Neutrophil (primary cell): Measurements from ENCODE around the gene TSPYL4.

Experiments
- H3K27ac ChIP-seq: fragments of 200-600 bp; sonication (generic); 2 replicates; pipeline ENCODE4 v1.5.1; 2016; ENCODE audit warnings: mild to moderate bottlenecking, moderate library complexity
- H3K27me3 ChIP-seq: fragments of 200-600 bp; sonication (generic); 2 replicates; pipeline ENCODE4 v1.6.0; 2016; ENCODE audit warnings: mild to moderate bottlenecking
- H3K36me3 ChIP-seq: fragments of 200-600 bp; sonication (generic); 2 replicates; pipeline ENCODE4 v1.5.1; 2017
- H3K4me1 ChIP-seq, 2 experiments: fragments of 200-600 bp in 1 of 2; sonication (generic) in 1 of 2; 1 replicate in 1 of 2; 2 replicates in 1 of 2; pipeline versions ENCODE4 v1.5.1 to v1.6.1; 2013 to 2016; ENCODE audit warnings: low read depth in 1 of 2, low read length in 1 of 2, mild to moderate bottlenecking in 1 of 2, moderate library complexity in 1 of 2; ENCODE audit not compliant: control insufficient read depth in 1 of 2, insufficient read depth in 1 of 2
- H3K4me3 ChIP-seq, 2 experiments: fragments of 200-600 bp in 1 of 2; sonication (generic) in 1 of 2; 1 replicate in 1 of 2; 2 replicates in 1 of 2; pipeline ENCODE4 v1.5.1; 2013 to 2016; ENCODE audit warnings: low read depth in 1 of 2, low read length in 1 of 2, mild to moderate bottlenecking in 1 of 2, moderate library complexity in 1 of 2
- H3K9me3 ChIP-seq: fragments of 200-600 bp; sonication (generic); 2 replicates; pipeline ENCODE4 v1.5.1; 2016
- TF ChIP-seq, protein P1 (sequence below): fragments of 200-600 bp; sonication (generic); IDR thresholded peaks from 2 replicates; pipeline ENCODE4 v1.5.1; 2016; ENCODE audit warnings: antibody characterized with exemption

TSPYL4 gene

DNA sequence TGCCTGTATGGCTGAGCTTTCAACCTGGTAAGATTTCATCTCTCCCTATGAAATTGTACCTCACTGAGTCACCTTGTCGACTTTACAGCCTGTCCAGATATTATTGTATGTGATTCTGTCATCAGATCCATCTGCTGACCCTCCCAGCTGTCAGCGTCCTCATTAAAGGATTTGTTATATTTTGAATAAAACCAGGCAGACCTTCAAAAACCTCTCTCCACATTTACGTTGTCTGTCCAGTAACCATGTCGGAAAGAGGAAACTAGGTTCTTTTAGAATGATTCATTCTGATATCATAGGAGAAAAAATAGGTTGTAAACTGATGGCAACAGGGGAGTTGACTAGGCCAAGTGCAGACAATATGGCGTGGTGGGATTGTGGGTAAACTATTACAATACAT, 38.5 kb downstream of the TSPYL4 start:
- Histone ChIP-seq H3K4me1 (no peaks in the 10 kb centered on the region), H3K4me3 (no peak overlapping the region), H3K27ac (no peak overlapping the region), H3K27me3 (no peaks in the 10 kb centered on the region), H3K36me3 (no peaks in the 10 kb centered on the region), H3K9me3 (no peaks in the 10 kb centered on the region)
- TF ChIP-seq, protein P1, sequence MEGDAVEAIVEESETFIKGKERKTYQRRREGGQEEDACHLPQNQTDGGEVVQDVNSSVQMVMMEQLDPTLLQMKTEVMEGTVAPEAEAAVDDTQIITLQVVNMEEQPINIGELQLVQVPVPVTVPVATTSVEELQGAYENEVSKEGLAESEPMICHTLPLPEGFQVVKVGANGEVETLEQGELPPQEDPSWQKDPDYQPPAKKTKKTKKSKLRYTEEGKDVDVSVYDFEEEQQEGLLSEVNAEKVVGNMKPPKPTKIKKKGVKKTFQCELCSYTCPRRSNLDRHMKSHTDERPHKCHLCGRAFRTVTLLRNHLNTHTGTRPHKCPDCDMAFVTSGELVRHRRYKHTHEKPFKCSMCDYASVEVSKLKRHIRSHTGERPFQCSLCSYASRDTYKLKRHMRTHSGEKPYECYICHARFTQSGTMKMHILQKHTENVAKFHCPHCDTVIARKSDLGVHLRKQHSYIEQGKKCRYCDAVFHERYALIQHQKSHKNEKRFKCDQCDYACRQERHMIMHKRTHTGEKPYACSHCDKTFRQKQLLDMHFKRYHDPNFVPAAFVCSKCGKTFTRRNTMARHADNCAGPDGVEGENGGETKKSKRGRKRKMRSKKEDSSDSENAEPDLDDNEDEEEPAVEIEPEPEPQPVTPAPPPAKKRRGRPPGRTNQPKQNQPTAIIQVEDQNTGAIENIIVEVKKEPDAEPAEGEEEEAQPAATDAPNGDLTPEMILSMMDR = no peak

DNA sequence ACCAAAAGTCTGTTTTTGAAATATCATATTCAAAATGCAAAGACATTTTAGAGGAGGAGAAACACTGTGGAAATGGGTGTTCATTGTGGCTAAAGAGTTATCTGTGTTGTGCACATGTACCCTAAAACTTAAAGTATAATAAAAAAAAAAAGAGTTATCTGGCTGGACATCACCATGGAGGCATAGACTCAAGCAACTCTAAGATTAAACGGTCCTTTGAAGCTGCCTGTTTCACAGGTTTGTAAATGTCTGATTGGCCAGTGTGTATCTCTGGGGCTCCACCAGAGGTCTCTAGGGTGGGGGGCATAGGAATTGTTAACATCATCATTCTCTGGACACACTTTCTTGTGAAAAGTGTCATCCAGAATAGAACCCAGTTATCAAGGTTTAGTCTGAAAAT, 39.2 kb downstream of the TSPYL4 start:
- Histone ChIP-seq H3K4me3 (no peak overlapping the region), H3K9me3 (no peaks in the 10 kb centered on the region), H3K27ac (no peak overlapping the region), H3K27me3 (no peaks in the 10 kb centered on the region), H3K36me3 (no peaks in the 10 kb centered on the region), H3K4me1 (no peaks in the 10 kb centered on the region)
- TF ChIP-seq, protein P1 = no peak

DNA sequence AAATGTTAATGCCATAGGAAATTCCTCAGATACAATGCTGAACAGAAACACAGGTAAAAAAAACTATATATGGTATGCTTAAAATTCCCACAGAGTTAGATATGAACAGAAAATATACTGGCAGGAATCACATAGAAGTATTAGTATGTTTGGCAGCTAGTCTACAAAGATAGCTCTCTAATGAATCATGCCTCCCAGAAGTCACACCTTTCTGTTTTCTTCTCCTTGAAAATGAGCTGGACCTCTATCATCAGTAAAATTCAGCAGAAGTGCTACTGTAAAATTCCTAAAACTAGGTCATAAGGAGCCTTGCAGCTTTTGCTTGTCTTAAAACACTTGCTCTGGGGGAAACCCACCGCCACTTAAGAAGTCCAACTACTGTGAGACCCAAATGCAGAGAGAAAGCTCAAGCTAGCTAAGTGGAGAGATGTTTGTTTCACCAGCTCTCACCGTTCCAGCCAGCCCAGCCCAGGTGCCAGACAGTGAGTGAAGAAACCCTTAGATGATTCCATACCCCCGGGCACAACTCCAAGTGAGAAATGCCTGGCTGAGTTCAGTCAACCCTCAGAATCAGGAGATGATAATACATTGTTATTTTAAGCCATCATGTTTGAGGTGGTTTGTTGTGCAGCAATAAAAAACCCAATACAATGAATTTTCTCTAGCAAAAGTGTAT, 43.0 kb downstream of the TSPYL4 start:
- Histone ChIP-seq H3K9me3 (no peaks in the 10 kb centered on the region), H3K36me3 (no peaks in the 10 kb centered on the region), H3K4me3 (no peak overlapping the region), H3K4me1 (peaks cover 0 to 6% of the 10 kb centered on the region in 2 experiments), H3K27ac (no peak overlapping the region), H3K27me3 (no peaks in the 10 kb centered on the region)
- TF ChIP-seq, protein P1 = no peak

DNA sequence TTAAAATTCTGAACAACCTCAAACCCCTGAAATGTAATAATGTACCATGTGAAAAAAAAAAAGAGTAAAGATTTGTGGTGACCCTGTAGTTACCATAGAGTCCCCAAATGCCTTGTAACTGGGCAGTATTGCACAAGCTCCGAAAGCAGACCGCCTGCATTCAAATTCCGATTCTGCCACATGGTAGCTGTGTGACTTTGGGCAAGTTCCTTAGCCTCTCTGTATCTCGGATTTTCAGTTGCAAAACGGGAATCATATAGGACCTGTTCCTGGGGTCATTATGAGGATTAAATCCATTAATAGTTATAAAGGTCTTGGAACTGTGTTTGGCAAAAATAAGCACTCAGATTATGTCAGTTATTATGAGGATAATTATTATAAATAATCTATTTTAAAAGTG, 43.6 kb downstream of the TSPYL4 start:
- Histone ChIP-seq H3K36me3 (no peaks in the 10 kb centered on the region), H3K27ac (no peak overlapping the region), H3K9me3 (no peaks in the 10 kb centered on the region), H3K4me3 (no peak overlapping the region), H3K27me3 (no peaks in the 10 kb centered on the region), H3K4me1 (peaks cover 0 to 6% of the 10 kb centered on the region in 2 experiments)
- TF ChIP-seq, protein P1 = no peak

DNA sequence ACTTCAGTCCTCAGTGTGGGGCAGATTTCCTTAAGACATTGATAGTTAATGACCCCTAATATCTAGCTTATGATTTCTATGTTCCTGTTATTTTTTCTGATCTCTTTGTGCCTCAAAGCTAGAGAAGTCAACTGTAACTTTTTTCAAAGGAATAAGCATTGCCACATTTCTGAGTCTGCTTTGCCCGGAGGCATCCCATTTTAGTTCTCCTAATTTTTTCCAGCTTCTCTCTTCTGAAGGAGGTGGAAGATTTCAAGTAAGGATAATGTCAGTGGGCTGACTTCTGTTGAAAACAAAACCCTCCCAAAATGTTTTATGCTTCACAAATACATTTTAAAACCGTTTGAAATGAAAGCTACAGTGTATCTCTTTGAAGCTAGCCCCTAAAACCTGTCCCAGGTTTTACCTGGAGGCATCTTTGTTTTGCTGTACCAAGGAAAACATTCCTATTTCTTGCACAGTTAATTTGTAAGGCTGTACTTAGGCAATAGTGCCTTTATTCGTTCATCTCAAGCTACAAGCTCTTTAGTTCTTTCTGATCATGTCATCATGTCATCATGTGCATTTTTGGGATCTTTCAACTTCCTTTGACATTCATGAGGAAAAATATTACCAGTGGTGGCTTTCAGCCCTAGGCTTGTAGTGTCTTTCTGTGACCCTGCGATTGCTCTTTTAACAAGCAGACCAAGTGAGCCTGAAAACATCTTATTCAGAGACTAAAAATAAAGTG, 45.7 kb downstream of the TSPYL4 start:
- Histone ChIP-seq H3K4me3 (no peak overlapping the region), H3K27ac (no peak overlapping the region), H3K4me1 (peaks cover 0 to 6% of the 10 kb centered on the region in 2 experiments), H3K27me3 (no peaks in the 10 kb centered on the region), H3K9me3 (no peaks in the 10 kb centered on the region), H3K36me3 (no peaks in the 10 kb centered on the region)
- TF ChIP-seq, protein P1 = no peak
